Measurements from ENCODE around the gene RNF126.

The RNF126 gene

GRCh38 chr19:619286-620002, 43.6 kb downstream of the RNF126 start:
- Histone ChIP-seq H3K27me3 (ENCODE audit: insufficient read depth, poor library complexity, severe bottlenecking) (no peaks in the 10 kb centered on the region), H3K27ac (replicated peaks) (no peak overlapping the region), H3K4me3 (replicated peaks; ENCODE audit: insufficient read depth, low read length) (no peak overlapping the region)
- TF ChIP-seq POLR2AphosphoS5 (IDR thresholded peaks at IDR 0.05; ENCODE audit: low read depth) (no peak), CTCF (IDR thresholded peaks at IDR 0.05; ENCODE audit: insufficient read depth, low read length) (no peak), SPI1 (IDR thresholded peaks at IDR 0.05; ENCODE audit: borderline replicate concordance, low read depth) (no peak), GABPA (IDR thresholded peaks at IDR 0.05; ENCODE audit: low read depth) (no peak), REST (IDR thresholded peaks at IDR 0.05; ENCODE audit: insufficient replicate concordance, low read depth) (no peak)
- DNase-seq (ENCODE audit: low read depth in 1 of 2, low spot score in 1 of 2): no peak

- no peak for DNase-seq (ENCODE audit: low read depth in 1 of 2, low spot score in 1 of 2)
- TF ChIP-seq POLR2AphosphoS5 (IDR thresholded peaks at IDR 0.05; ENCODE audit: low read depth) (no peak), GABPA (IDR thresholded peaks at IDR 0.05; ENCODE audit: low read depth) (no peak)
- Histone ChIP-seq H3K4me3 (replicated peaks; ENCODE audit: insufficient read depth, low read length) (no peak overlapping the region), H3K27me3 (ENCODE audit: insufficient read depth, poor library complexity, severe bottlenecking) (no peaks in the 10 kb centered on the region), H3K27ac (replicated peaks) (no peak overlapping the region)
Observed at GRCh38 chr19:618674-619285, 44.2 kb downstream of the RNF126 start.

- H3K27me3 ChIP-seq (ENCODE audit: insufficient read depth, poor library complexity, severe bottlenecking): no peaks in the 10 kb centered on the region
- DNase-seq (ENCODE audit: low read depth in 1 of 2, low spot score in 1 of 2): no peak
- H3K27ac ChIP-seq (replicated peaks): no peak overlapping the region
- TF ChIP-seq POLR2AphosphoS5 (IDR thresholded peaks at IDR 0.05; ENCODE audit: low read depth) (no peak), SPI1 (IDR thresholded peaks at IDR 0.05; ENCODE audit: borderline replicate concordance, low read depth) (no peak)
- no peak overlapping the region for H3K4me3 ChIP-seq (replicated peaks; ENCODE audit: insufficient read depth, low read length)
Observed at GRCh38 chr19:618247-618619, 44.8 kb downstream of the RNF126 start.

- TF ChIP-seq CTCF (IDR thresholded peaks at IDR 0.05; ENCODE audit: insufficient read depth, low read length) (no peak), SPI1 (IDR thresholded peaks at IDR 0.05; ENCODE audit: borderline replicate concordance, low read depth) (no peak), GABPA (IDR thresholded peaks at IDR 0.05; ENCODE audit: low read depth) (no peak), REST (IDR thresholded peaks at IDR 0.05; ENCODE audit: insufficient replicate concordance, low read depth) (no peak), POLR2AphosphoS5 (IDR thresholded peaks at IDR 0.05; ENCODE audit: low read depth) (no peak)
- no peak overlapping the region for H3K4me3 ChIP-seq (replicated peaks; ENCODE audit: insufficient read depth, low read length)
- no peak overlapping the region for H3K27ac ChIP-seq (replicated peaks)
- H3K27me3 ChIP-seq (ENCODE audit: insufficient read depth, poor library complexity, severe bottlenecking): no peaks in the 10 kb centered on the region
- DNase-seq (ENCODE audit: low read depth in 1 of 2, low spot score in 1 of 2): no peak
Observed at GRCh38 chr19:617551-618246, 45.3 kb downstream of the RNF126 start.

All from HL-60 (cell line).